WTC11 (cell line): ENCODE data around the gene MRTFB. TPM values are rescaled to one million over a fixed set of nuclear protein-coding genes. Genes with fewer than 3 reads are reported as not detected.

Experiments used
- ATAC-seq: fragments of 200-7000 bp; cut with Tn5 transposase; 2 replicates; pipeline ENCODE4 v1.10.0; 2021; ENCODE audit warnings: mild to moderate bottlenecking, moderate library complexity
- CTCF ChIA-PET: fragments of 300-600 bp; sonication (Branson Sonifier 250); formaldehyde crosslinking; loops from one replicate; lab custom pipeline; 2021; ENCODE audit warnings: antibody characterized with exemption; lab: Charles Lee
- POLR2A ChIA-PET: fragments of 350-600 bp; sonication (Branson Sonifier 250); formaldehyde crosslinking; loops from one replicate; lab custom pipeline; 2021; ENCODE audit warnings: antibody characterized with exemption; lab: Charles Lee
- DNase-seq: peaks from one replicate; pipeline ENCODE4 v3.0.0; 2021; ENCODE audit warnings: low spot score
- H3K27ac Mint-ChIP-seq: 2 replicates; pipeline ENCODE4 v1.8.0; 2021; ENCODE audit warnings: mixed read lengths
- H3K27me3 Mint-ChIP-seq: 2 replicates; pipeline ENCODE4 v1.8.0; 2021; ENCODE audit warnings: low read depth, mild to moderate bottlenecking, moderate library complexity, mixed read lengths
- H3K36me3 Mint-ChIP-seq: 2 replicates; pipeline ENCODE4 v1.8.0; 2021; ENCODE audit warnings: mixed read lengths
- H3K4me1 Mint-ChIP-seq: 2 replicates; pipeline ENCODE4 v1.8.0; 2022; ENCODE audit warnings: mixed read lengths
- H3K4me3 Mint-ChIP-seq: 2 replicates; pipeline ENCODE4 v1.8.0; 2021; ENCODE audit warnings: mild to moderate bottlenecking, moderate library complexity, mixed read lengths
- H3K9me3 Mint-ChIP-seq: 2 replicates; pipeline ENCODE4 v1.8.0; 2021; ENCODE audit warnings: mixed read lengths
- ATF1 ChIP-seq: sonication (generic); formaldehyde crosslinking; IDR thresholded peaks from 2 replicates; pipeline ENCODE4 v1.8.1; 2023; ENCODE audit warnings: mild to moderate bottlenecking, moderate library complexity, missing genetic modification reagents
- ATF2 ChIP-seq: sonication (generic); formaldehyde crosslinking; IDR thresholded peaks from 2 replicates; pipeline ENCODE4 v1.8.1; 2022; ENCODE audit warnings: low read depth, missing genetic modification reagents, borderline replicate concordance
- CTCF ChIP-seq: fragments of 200-600 bp; IDR thresholded peaks from 2 replicates; pipeline ENCODE4 v1.8.0; 2022; ENCODE audit warnings: antibody characterized with exemption
- EMX1 ChIP-seq: fragments of 250-450 bp; sonication (Bioruptor Pico); IDR thresholded peaks from 2 replicates; pipeline ENCODE4 v1.8.0; 2021; ENCODE audit warnings: mild to moderate bottlenecking
- ERG ChIP-seq: fragments of 250-450 bp; sonication (Bioruptor Pico); IDR thresholded peaks from 2 replicates; pipeline ENCODE4 v1.8.0; 2021; ENCODE audit warnings: mild to moderate bottlenecking
- ESRRA ChIP-seq: sonication (generic); formaldehyde crosslinking; IDR thresholded peaks from 2 replicates; pipeline ENCODE4 v1.8.1; 2022; ENCODE audit warnings: mild to moderate bottlenecking, missing genetic modification reagents, borderline replicate concordance
- FOXK1 ChIP-seq: sonication (generic); formaldehyde crosslinking; IDR thresholded peaks from 2 replicates; pipeline ENCODE4 v1.8.0; 2022; ENCODE audit warnings: mild to moderate bottlenecking, moderate library complexity, missing genetic modification reagents
- FOXP4 ChIP-seq: sonication (generic); formaldehyde crosslinking; IDR thresholded peaks from 2 replicates; pipeline ENCODE4 v1.8.0; 2022; ENCODE audit warnings: mild to moderate bottlenecking, missing genetic modification reagents
- JAZF1 ChIP-seq: fragments of 250-450 bp; sonication (Bioruptor Pico); IDR thresholded peaks from 2 replicates; pipeline ENCODE4 v1.9.0; 2021; ENCODE audit warnings: moderate library complexity, mild to moderate bottlenecking, inconsistent platforms
- MAX ChIP-seq: sonication (generic); formaldehyde crosslinking; IDR thresholded peaks from 2 replicates; pipeline ENCODE4 v1.8.0; 2022; ENCODE audit warnings: mild to moderate bottlenecking, missing genetic modification reagents
- NR2C2 ChIP-seq: sonication (generic); formaldehyde crosslinking; IDR thresholded peaks from 2 replicates; pipeline ENCODE4 v1.8.0; 2022; ENCODE audit warnings: mild to moderate bottlenecking, missing genetic modification reagents
- PRRX2 ChIP-seq: fragments of 250-450 bp; sonication (Bioruptor Pico); IDR thresholded peaks from 2 replicates; pipeline ENCODE4 v1.8.0; 2021; ENCODE audit warnings: mild to moderate bottlenecking
- RORB ChIP-seq: fragments of 250-450 bp; sonication (Bioruptor Pico); IDR thresholded peaks from 2 replicates; pipeline ENCODE4 v1.9.0; 2021; ENCODE audit warnings: mild to moderate bottlenecking
- TCF7 ChIP-seq: sonication (generic); formaldehyde crosslinking; IDR thresholded peaks from 2 replicates; pipeline ENCODE4 v1.8.0; 2022; ENCODE audit warnings: mild to moderate bottlenecking, low read depth, missing genetic modification reagents, moderate library complexity
- ZBTB43 ChIP-seq: sonication (generic); formaldehyde crosslinking; IDR thresholded peaks from 2 replicates; pipeline ENCODE4 v1.8.1; 2023; ENCODE audit warnings: mild to moderate bottlenecking, missing genetic modification reagents
- ZNF121 ChIP-seq: sonication (generic); formaldehyde crosslinking; IDR thresholded peaks from 2 replicates; pipeline ENCODE4 v1.8.0; 2023; ENCODE audit warnings: missing genetic modification reagents
- ZNF317 ChIP-seq: sonication (generic); formaldehyde crosslinking; IDR thresholded peaks from 2 replicates; pipeline ENCODE4 v1.8.1; 2023; ENCODE audit warnings: low read depth, mild to moderate bottlenecking, moderate library complexity, missing genetic modification reagents, borderline replicate concordance
- ZSCAN18 ChIP-seq: fragments of 250-450 bp; sonication (Bioruptor Pico); IDR thresholded peaks from 2 replicates; pipeline ENCODE4 v2.1.2; 2022; ENCODE audit warnings: mild to moderate bottlenecking, moderate library complexity
- total RNA-seq: library from RNA; stranded (reverse); gene quantifications from 3 replicates; pipeline ENCODE4 v1.2.3, GENCODE V29; 2021

The MRTFB gene
- total RNA-seq, 1 experiment from 2014 or later: 30.8 TPM

GRCh38 chr16:14092561-14092960 is 21.4 kb downstream of the MRTFB start:
- TF ChIP-seq RORB (CRISPR knock-in tag) (no peak), TCF7 (CRISPR knock-in tag) (no peak), EMX1 (CRISPR knock-in tag) (no peak), ERG (no peak), ZBTB43 (CRISPR knock-in tag) (no peak), FOXP4 (no peak), MAX (CRISPR knock-in tag) (no peak), ZSCAN18 (CRISPR knock-in tag) (no peak), ATF2 (CRISPR knock-in tag) (no peak), ESRRA (no peak), ZNF121 (CRISPR knock-in tag) (no peak), NR2C2 (CRISPR knock-in tag) (no peak), CTCF (no peak), JAZF1 (CRISPR knock-in tag) (no peak), ATF1 (CRISPR knock-in tag) (no peak), ZNF317 (CRISPR knock-in tag) (no peak), PRRX2 (no peak), FOXK1 (CRISPR knock-in tag) (no peak)
- TF ChIP-seq, all 79 proteins: peak for 0
- Mint-ChIP-seq H3K4me3 (no peak overlapping the region), H3K4me1 (peaks cover 40% of the 10 kb centered on the region), H3K36me3 (no peaks in the 10 kb centered on the region), H3K27ac (no peak overlapping the region), H3K9me3 (no peaks in the 10 kb centered on the region), H3K27me3 (no peaks in the 10 kb centered on the region)
- POLR2A ChIA-PET: no interaction called here
- ATAC-seq (no peak), DNase-seq (no peak)
- CTCF ChIA-PET: no interaction called here
